ENCODE measurements around the gene KIF3B. TPM values are rescaled to one million over a fixed set of nuclear protein-coding genes. Genes with fewer than 3 reads are reported as not detected.

KIF3B gene
- total and polyA plus RNA-seq, 2 of the 13 experiments (the other 11 are each of a cell fraction or from before 2014, with no cell fraction given) = 23.6 to 28.8 TPM

DNA sequence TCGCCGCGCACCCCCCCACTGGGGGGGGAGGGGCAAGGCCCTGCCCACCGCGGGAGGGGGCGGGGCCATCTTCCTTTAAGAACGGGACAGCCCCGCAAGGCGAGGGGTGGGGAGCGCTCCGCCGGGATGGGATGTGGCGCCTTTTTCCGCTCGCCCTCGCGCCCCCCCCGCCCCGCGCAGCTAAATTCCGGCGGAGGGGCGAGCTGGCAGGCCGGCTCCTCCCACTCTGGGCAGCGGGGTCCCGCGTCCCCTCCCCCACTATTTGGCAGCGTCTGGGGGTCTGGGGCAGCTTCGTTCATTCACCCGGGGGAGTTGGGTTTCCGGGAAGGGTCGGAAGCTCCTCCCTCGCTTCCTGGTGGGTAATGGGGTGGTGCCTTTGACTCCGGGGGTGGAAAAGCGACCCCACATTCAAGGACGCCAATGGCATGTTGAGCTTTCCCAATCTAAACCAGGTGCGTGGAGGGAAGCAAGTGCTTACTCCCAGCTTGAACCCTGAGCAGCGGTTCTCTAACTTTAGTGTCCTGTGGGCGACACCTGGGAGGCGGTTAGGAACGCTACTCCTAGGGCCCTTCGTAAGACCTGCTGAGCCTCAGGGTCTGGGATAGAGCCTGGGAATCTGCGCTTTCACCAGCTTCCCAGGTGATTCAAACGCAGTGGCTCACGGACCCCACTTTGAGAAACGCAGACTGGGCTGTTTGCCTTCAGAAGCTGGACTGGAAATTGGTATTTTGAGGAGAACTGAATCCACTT lies 81.6 kb downstream of the KIF3B start (continued):
- TF ChIP-seq, protein P1, sequence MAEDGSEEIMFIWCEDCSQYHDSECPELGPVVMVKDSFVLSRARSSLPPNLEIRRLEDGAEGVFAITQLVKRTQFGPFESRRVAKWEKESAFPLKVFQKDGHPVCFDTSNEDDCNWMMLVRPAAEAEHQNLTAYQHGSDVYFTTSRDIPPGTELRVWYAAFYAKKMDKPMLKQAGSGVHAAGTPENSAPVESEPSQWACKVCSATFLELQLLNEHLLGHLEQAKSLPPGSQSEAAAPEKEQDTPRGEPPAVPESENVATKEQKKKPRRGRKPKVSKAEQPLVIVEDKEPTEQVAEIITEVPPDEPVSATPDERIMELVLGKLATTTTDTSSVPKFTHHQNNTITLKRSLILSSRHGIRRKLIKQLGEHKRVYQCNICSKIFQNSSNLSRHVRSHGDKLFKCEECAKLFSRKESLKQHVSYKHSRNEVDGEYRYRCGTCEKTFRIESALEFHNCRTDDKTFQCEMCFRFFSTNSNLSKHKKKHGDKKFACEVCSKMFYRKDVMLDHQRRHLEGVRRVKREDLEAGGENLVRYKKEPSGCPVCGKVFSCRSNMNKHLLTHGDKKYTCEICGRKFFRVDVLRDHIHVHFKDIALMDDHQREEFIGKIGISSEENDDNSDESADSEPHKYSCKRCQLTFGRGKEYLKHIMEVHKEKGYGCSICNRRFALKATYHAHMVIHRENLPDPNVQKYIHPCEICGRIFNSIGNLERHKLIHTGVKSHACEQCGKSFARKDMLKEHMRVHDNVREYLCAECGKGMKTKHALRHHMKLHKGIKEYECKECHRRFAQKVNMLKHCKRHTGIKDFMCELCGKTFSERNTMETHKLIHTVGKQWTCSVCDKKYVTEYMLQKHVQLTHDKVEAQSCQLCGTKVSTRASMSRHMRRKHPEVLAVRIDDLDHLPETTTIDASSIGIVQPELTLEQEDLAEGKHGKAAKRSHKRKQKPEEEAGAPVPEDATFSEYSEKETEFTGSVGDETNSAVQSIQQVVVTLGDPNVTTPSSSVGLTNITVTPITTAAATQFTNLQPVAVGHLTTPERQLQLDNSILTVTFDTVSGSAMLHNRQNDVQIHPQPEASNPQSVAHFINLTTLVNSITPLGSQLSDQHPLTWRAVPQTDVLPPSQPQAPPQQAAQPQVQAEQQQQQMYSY (CRISPR knock-in tag; IDR thresholded peaks at IDR 0.05) = no peak
- TF ChIP-seq ZNF747 (CRISPR knock-in tag; IDR thresholded peaks at IDR 0.05; ENCODE audit: borderline replicate concordance) (no peak), ZNF546 (CRISPR knock-in tag; conservative IDR thresholded peaks at IDR 0.05) (0 out of 2 replicates have a peak, but pooled peaks have one; percentile 19), ZNF761 (CRISPR knock-in tag; conservative IDR thresholded peaks at IDR 0.05) (0 out of 2 replicates have a peak, but pooled peaks have one; percentile 48), ZNF878 (CRISPR knock-in tag; IDR thresholded peaks at IDR 0.05) (peak; percentile 27; the same call in 1 of the 2 replicates), ZNF160 (CRISPR knock-in tag; IDR thresholded peaks at IDR 0.05) (no peak), ZSCAN31 (CRISPR knock-in tag; IDR thresholded peaks at IDR 0.05; ENCODE audit: low read depth) (peak; percentile 91), CREM (IDR thresholded peaks at IDR 0.05) (0 out of 2 replicates have a peak, but pooled peaks have one; percentile 23), CREM (CRISPR knock-in tag; IDR thresholded peaks at IDR 0.05) (no peak), ZNF547 (CRISPR knock-in tag; IDR thresholded peaks at IDR 0.05) (peak; percentile 93), ZNF672 (CRISPR knock-in tag; IDR thresholded peaks at IDR 0.05) (no peak), TOPORS (CRISPR knock-in tag; IDR thresholded peaks at IDR 0.05) (no peak), ZNF460 (CRISPR knock-in tag; IDR thresholded peaks at IDR 0.05; ENCODE audit: borderline replicate concordance) (peak; percentile 41; the same call in 1 of the 2 replicates), NFIC (IDR thresholded peaks at IDR 0.05; ENCODE audit: low read length) (no peak), ISX (CRISPR knock-in tag; conservative IDR thresholded peaks at IDR 0.05) (peak; percentile 67; the same call in 1 of the 2 replicates), NFE2L1 (CRISPR knock-in tag; IDR thresholded peaks at IDR 0.05; ENCODE audit: borderline replicate concordance) (no peak), SNAI1 (CRISPR knock-in tag; IDR thresholded peaks at IDR 0.05; ENCODE audit: borderline replicate concordance) (no peak; the same call in 1 of the 2 replicates), CENPT (CRISPR knock-in tag; IDR thresholded peaks at IDR 0.05; ENCODE audit: low read depth) (no peak)
- TF ChIP-seq, protein P2, sequence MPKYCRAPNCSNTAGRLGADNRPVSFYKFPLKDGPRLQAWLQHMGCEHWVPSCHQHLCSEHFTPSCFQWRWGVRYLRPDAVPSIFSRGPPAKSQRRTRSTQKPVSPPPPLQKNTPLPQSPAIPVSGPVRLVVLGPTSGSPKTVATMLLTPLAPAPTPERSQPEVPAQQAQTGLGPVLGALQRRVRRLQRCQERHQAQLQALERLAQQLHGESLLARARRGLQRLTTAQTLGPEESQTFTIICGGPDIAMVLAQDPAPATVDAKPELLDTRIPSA (CRISPR knock-in tag; IDR thresholded peaks at IDR 0.05; ENCODE audit: borderline replicate concordance) = no peak
- TF ChIP-seq, protein P3, sequence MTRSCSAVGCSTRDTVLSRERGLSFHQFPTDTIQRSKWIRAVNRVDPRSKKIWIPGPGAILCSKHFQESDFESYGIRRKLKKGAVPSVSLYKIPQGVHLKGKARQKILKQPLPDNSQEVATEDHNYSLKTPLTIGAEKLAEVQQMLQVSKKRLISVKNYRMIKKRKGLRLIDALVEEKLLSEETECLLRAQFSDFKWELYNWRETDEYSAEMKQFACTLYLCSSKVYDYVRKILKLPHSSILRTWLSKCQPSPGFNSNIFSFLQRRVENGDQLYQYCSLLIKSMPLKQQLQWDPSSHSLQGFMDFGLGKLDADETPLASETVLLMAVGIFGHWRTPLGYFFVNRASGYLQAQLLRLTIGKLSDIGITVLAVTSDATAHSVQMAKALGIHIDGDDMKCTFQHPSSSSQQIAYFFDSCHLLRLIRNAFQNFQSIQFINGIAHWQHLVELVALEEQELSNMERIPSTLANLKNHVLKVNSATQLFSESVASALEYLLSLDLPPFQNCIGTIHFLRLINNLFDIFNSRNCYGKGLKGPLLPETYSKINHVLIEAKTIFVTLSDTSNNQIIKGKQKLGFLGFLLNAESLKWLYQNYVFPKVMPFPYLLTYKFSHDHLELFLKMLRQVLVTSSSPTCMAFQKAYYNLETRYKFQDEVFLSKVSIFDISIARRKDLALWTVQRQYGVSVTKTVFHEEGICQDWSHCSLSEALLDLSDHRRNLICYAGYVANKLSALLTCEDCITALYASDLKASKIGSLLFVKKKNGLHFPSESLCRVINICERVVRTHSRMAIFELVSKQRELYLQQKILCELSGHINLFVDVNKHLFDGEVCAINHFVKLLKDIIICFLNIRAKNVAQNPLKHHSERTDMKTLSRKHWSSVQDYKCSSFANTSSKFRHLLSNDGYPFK (CRISPR knock-in tag; IDR thresholded peaks at IDR 0.05; ENCODE audit: borderline replicate concordance) = peak; percentile 58; the same call in 1 of the 2 replicates
- TF ChIP-seq, protein P4, sequence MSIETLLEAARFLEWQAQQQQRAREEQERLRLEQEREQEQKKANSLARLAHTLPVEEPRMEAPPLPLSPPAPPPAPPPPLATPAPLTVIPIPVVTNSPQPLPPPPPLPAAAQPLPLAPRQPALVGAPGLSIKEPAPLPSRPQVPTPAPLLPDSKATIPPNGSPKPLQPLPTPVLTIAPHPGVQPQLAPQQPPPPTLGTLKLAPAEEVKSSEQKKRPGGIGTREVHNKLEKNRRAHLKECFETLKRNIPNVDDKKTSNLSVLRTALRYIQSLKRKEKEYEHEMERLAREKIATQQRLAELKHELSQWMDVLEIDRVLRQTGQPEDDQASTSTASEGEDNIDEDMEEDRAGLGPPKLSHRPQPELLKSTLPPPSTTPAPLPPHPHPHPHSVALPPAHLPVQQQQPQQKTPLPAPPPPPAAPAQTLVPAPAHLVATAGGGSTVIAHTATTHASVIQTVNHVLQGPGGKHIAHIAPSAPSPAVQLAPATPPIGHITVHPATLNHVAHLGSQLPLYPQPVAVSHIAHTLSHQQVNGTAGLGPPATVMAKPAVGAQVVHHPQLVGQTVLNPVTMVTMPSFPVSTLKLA (IDR thresholded peaks at IDR 0.05) = no peak
